ENCODE results near the gene CCDC17.

Gene CCDC17

GRCh38 chr1:45623972-45624371, at the start of gene CCDC17:
CCDC17 (minus strand) TSS chr1:45624054; CDS start chr1:45623909, 145 bp downstream.
- H2AFZ ChIP-seq (ENCODE audit: low read length): no peak within 1 kb of the TSS
- no peak within 1 kb of the TSS for H3K4me3 ChIP-seq (ENCODE audit: low read depth, low read length, poor library complexity, severe bottlenecking)
- no peak within 1 kb of the TSS for H3K4me2 ChIP-seq (ENCODE audit: low read length)
- no peaks in the 10 kb centered on the region for H3F3A ChIP-seq (ENCODE audit: insufficient read depth, low read length)
- H4K20me1 ChIP-seq (ENCODE audit: insufficient read depth, low read length): no peaks in the 10 kb centered on the region
- no peaks in the 10 kb centered on the region for H3K27me3 ChIP-seq (ENCODE audit: insufficient read depth, low read length)
- no peaks in the 10 kb centered on the region for H3K79me2 ChIP-seq (ENCODE audit: insufficient read depth, low read length)
- no peaks in the 10 kb centered on the region for H3K9me3 ChIP-seq (ENCODE audit: low read length)
- peaks cover 46% of the 10 kb centered on the region for H3K36me3 ChIP-seq (ENCODE audit: insufficient read depth, low read length)
- H3K9ac ChIP-seq (ENCODE audit: low read length): no peak within 1 kb of the TSS
- H3K27ac ChIP-seq (ENCODE audit: low read depth, low read length, poor library complexity, severe bottlenecking): no peak within 1 kb of the TSS
- TF ChIP-seq, protein P1, sequence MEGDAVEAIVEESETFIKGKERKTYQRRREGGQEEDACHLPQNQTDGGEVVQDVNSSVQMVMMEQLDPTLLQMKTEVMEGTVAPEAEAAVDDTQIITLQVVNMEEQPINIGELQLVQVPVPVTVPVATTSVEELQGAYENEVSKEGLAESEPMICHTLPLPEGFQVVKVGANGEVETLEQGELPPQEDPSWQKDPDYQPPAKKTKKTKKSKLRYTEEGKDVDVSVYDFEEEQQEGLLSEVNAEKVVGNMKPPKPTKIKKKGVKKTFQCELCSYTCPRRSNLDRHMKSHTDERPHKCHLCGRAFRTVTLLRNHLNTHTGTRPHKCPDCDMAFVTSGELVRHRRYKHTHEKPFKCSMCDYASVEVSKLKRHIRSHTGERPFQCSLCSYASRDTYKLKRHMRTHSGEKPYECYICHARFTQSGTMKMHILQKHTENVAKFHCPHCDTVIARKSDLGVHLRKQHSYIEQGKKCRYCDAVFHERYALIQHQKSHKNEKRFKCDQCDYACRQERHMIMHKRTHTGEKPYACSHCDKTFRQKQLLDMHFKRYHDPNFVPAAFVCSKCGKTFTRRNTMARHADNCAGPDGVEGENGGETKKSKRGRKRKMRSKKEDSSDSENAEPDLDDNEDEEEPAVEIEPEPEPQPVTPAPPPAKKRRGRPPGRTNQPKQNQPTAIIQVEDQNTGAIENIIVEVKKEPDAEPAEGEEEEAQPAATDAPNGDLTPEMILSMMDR (IDR thresholded peaks at IDR 0.05; ENCODE audit: low read length): no peak
- TF ChIP-seq EZH2 (IDR thresholded peaks at IDR 0.05; ENCODE audit: borderline replicate concordance, low read length): no peak
- no peaks in the 10 kb centered on the region for H3K4me1 ChIP-seq (ENCODE audit: insufficient read depth, low read length, severe bottlenecking)
- no peaks in the 10 kb centered on the region for H3K9me2 ChIP-seq (ENCODE audit: low read depth, low read length)

- no peaks in the 10 kb centered on the region for H3K9me3 ChIP-seq (ENCODE audit: low read length)
- H3K9ac ChIP-seq (ENCODE audit: low read length): no peak overlapping the region
- no peak overlapping the region for H2AFZ ChIP-seq (ENCODE audit: low read length)
- no peaks in the 10 kb centered on the region for H3K27me3 ChIP-seq (ENCODE audit: insufficient read depth, low read length)
- no peaks in the 10 kb centered on the region for H3K9me2 ChIP-seq (ENCODE audit: low read depth, low read length)
- H3K4me3 ChIP-seq (ENCODE audit: low read depth, low read length, poor library complexity, severe bottlenecking): no peak overlapping the region
- peaks cover 99% of the 10 kb centered on the region for H3K79me2 ChIP-seq (ENCODE audit: insufficient read depth, low read length)
- no peak overlapping the region for H3K27ac ChIP-seq (ENCODE audit: low read depth, low read length, poor library complexity, severe bottlenecking)
- TF ChIP-seq EZH2 (IDR thresholded peaks at IDR 0.05; ENCODE audit: borderline replicate concordance, low read length): no peak
- TF ChIP-seq, protein P1 (IDR thresholded peaks at IDR 0.05; ENCODE audit: low read length): no peak
- H4K20me1 ChIP-seq (ENCODE audit: insufficient read depth, low read length): no peaks in the 10 kb centered on the region
- peaks cover 7% of the 10 kb centered on the region for H3K4me1 ChIP-seq (ENCODE audit: insufficient read depth, low read length, severe bottlenecking)
- H3K36me3 ChIP-seq (ENCODE audit: insufficient read depth, low read length): peaks cover 28% of the 10 kb centered on the region
- no peaks in the 10 kb centered on the region for H3F3A ChIP-seq (ENCODE audit: insufficient read depth, low read length)
- no peak overlapping the region for H3K4me2 ChIP-seq (ENCODE audit: low read length)
Measured at GRCh38 chr1:45669859-45670655, 46.2 kb upstream of the CCDC17 start.

GRCh38 chr1:45669379-45669778, 45.5 kb upstream of the CCDC17 start:
- Histone ChIP-seq H3K4me2 (ENCODE audit: low read length) (no peak overlapping the region), H3K79me2 (ENCODE audit: insufficient read depth, low read length) (peaks cover 99% of the 10 kb centered on the region), H3K9me2 (ENCODE audit: low read depth, low read length) (no peaks in the 10 kb centered on the region), H3K4me1 (ENCODE audit: insufficient read depth, low read length, severe bottlenecking) (peaks cover 7% of the 10 kb centered on the region), H3K9me3 (ENCODE audit: low read length) (no peaks in the 10 kb centered on the region), H3K27me3 (ENCODE audit: insufficient read depth, low read length) (no peaks in the 10 kb centered on the region), H3K36me3 (ENCODE audit: insufficient read depth, low read length) (peaks cover 27% of the 10 kb centered on the region), H3K4me3 (ENCODE audit: low read depth, low read length, poor library complexity, severe bottlenecking) (no peak overlapping the region), H3F3A (ENCODE audit: insufficient read depth, low read length) (no peaks in the 10 kb centered on the region), H2AFZ (ENCODE audit: low read length) (no peak overlapping the region), H4K20me1 (ENCODE audit: insufficient read depth, low read length) (no peaks in the 10 kb centered on the region), H3K9ac (ENCODE audit: low read length) (no peak overlapping the region), H3K27ac (ENCODE audit: low read depth, low read length, poor library complexity, severe bottlenecking) (no peak overlapping the region)
- TF ChIP-seq, protein P1 (IDR thresholded peaks at IDR 0.05; ENCODE audit: low read length): no peak
- TF ChIP-seq EZH2 (IDR thresholded peaks at IDR 0.05; ENCODE audit: borderline replicate concordance, low read length): no peak
